Umbilical cord (tissue), 1 donor: ENCODE data around the gene OR2M2. TPM values are rescaled to one million over a fixed set of nuclear protein-coding genes. Genes with fewer than 3 reads are reported as not detected.

Experiments used
- total RNA-seq: library from RNA; depleted of rRNA; stranded (reverse); fragments of >200 nt; gene quantifications from one replicate; pipeline ENCODE4 v1.2.3, GENCODE V29; 2014; ENCODE audit warnings: low replicate concordance; ENCODE audit not compliant: insufficient read depth

Gene OR2M2
- total RNA-seq, 1 donor from 2014 or later: 4.8 TPM

Other genes starting within 250 kb of the OR2M2 start
- gene OR2AJ1, start 249.9 kb upstream of the OR2M2 start, total RNA-seq: 5.3 TPM
- not detected for gene OR2L8, start 226.0 kb upstream of the OR2M2 start, total RNA-seq
- not detected for gene OR2AK2, start 209.6 kb upstream of the OR2M2 start, total RNA-seq
- 3.4 TPM for gene OR2L5, start 161.2 kb upstream of the OR2M2 start, total RNA-seq
- gene OR2L2, start 144.8 kb upstream of the OR2M2 start, total RNA-seq: 8.9 TPM
- 3.6 TPM for gene OR2L3, start 128.0 kb upstream of the OR2M2 start, total RNA-seq
- gene OR2L13, start 79.6 kb upstream of the OR2M2 start, total RNA-seq: 3.1 TPM
- 3.6 TPM for gene OR2M5, start 29.7 kb upstream of the OR2M2 start, total RNA-seq
- 1.2 TPM for gene OR2M3, start 22.4 kb downstream of the OR2M2 start, total RNA-seq
- 5.5 TPM for gene OR2M4, start 56.6 kb downstream of the OR2M2 start, total RNA-seq
- gene OR2T33, start 103.2 kb downstream of the OR2M2 start, total RNA-seq: 2.6 TPM
- 6.7 TPM for gene OR2T12, start 128.6 kb downstream of the OR2M2 start, total RNA-seq
- gene OR2M7, start 149.7 kb downstream of the OR2M2 start, total RNA-seq: 3.4 TPM
- gene OR14C36, start 174.0 kb downstream of the OR2M2 start, total RNA-seq: not detected
- gene OR2T4, start 186.8 kb downstream of the OR2M2 start, total RNA-seq: not detected
- gene OR2T6, start 200.9 kb downstream of the OR2M2 start, total RNA-seq: 1.9 TPM
- 1.4 TPM for gene OR2T1, start 228.2 kb downstream of the OR2M2 start, total RNA-seq